DMS153 treated with DMSO at 0.1 percent for 48 hours (cell line): ENCODE data around the gene LAYN.

ENCODE experiments used
- DNase-seq: peaks from one replicate; lab custom pipeline; 2025; ENCODE audit not compliant: unreplicated experiment; lab: John Stamatoyannopoulos, UW

LAYN gene

GRCh38 chr11:111560800-111561199 lies 20.3 kb downstream of the LAYN start:
- DNase-seq, result no peak

- DNase-seq, result no peak
These were observed 20.8 kb downstream of the LAYN start for GRCh38 chr11:111561306-111561705.

GRCh38 chr11:111561791-111562325 lies 21.3 kb downstream of the LAYN start:
- DNase-seq, result no peak

GRCh38 chr11:111562692-111563389 lies 22.3 kb downstream of the LAYN start:
- DNase-seq, result no peak

GRCh38 chr11:111565114-111565720 lies 24.7 kb downstream of the LAYN start:
- DNase-seq, result peak; percentile 47

GRCh38 chr11:111566324-111566723 lies 25.8 kb downstream of the LAYN start:
- no peak for DNase-seq

- no peak for DNase-seq
These were observed 29.0 kb downstream of the LAYN start for GRCh38 chr11:111569476-111569875.

- DNase-seq, result no peak
These were observed 30.3 kb downstream of the LAYN start for GRCh38 chr11:111570796-111571195.

GRCh38 chr11:111571829-111572501 lies 31.4 kb downstream of the LAYN start:
- DNase-seq, result no peak

GRCh38 chr11:111572581-111572980 lies 32.1 kb downstream of the LAYN start:
- DNase-seq, result no peak

GRCh38 chr11:111573821-111574249 lies 33.3 kb downstream of the LAYN start:
- no peak for DNase-seq

GRCh38 chr11:111574373-111575225 lies 34.1 kb downstream of the LAYN start:
- DNase-seq, result no peak

GRCh38 chr11:111575740-111576139 lies 35.2 kb downstream of the LAYN start:
- DNase-seq, result no peak

- DNase-seq, result no peak
These were observed 37.3 kb downstream of the LAYN start for GRCh38 chr11:111577821-111578220.

- no peak for DNase-seq
These were observed 40.8 kb downstream of the LAYN start for GRCh38 chr11:111581341-111581740.

GRCh38 chr11:111582163-111582562 lies 41.6 kb downstream of the LAYN start:
- DNase-seq, result no peak

- DNase-seq, result no peak
These were observed 42.4 kb downstream of the LAYN start for GRCh38 chr11:111582881-111583280.

- DNase-seq, result no peak
These were observed 44.9 kb downstream of the LAYN start for GRCh38 chr11:111585371-111585770.

GRCh38 chr11:111586388-111586831 lies 45.9 kb downstream of the LAYN start:
- DNase-seq, result peak; percentile 10

GRCh38 chr11:111589114-111589513 lies 48.6 kb downstream of the LAYN start:
- DNase-seq, result no peak
